DLD1 (cell line): ENCODE results near the gene KATNB1.
"Not testable (repeated sequence)": the region's sequence is repeated elsewhere in the genome, so short reads cannot be mapped to it uniquely, and the experiment has no call there.

Source experiments
- in situ Hi-C: cut with HindIII; loops from 2 replicates; pipeline ENCODE4 v1.10.0; 2017; ENCODE audit warnings: low sequenced_read_pairs

KATNB1 gene

GRCh38 chr16:57725151-57725550 is 10.4 kb upstream of the KATNB1 start:
- in situ Hi-C loops: no loop called here

GRCh38 chr16:57725554-57725953 is 10.0 kb upstream of the KATNB1 start:
- in situ Hi-C loops: no loop called here

GRCh38 chr16:57725976-57726375 is 9.6 kb upstream of the KATNB1 start:
- in situ Hi-C loops: no loop called here

- in situ Hi-C loops: no loop called here
Observed at GRCh38 chr16:57726433-57726947, 9.1 kb upstream of the KATNB1 start.

GRCh38 chr16:57727610-57728009 is 8.0 kb upstream of the KATNB1 start:
- in situ Hi-C loops: no loop called here

DNA sequence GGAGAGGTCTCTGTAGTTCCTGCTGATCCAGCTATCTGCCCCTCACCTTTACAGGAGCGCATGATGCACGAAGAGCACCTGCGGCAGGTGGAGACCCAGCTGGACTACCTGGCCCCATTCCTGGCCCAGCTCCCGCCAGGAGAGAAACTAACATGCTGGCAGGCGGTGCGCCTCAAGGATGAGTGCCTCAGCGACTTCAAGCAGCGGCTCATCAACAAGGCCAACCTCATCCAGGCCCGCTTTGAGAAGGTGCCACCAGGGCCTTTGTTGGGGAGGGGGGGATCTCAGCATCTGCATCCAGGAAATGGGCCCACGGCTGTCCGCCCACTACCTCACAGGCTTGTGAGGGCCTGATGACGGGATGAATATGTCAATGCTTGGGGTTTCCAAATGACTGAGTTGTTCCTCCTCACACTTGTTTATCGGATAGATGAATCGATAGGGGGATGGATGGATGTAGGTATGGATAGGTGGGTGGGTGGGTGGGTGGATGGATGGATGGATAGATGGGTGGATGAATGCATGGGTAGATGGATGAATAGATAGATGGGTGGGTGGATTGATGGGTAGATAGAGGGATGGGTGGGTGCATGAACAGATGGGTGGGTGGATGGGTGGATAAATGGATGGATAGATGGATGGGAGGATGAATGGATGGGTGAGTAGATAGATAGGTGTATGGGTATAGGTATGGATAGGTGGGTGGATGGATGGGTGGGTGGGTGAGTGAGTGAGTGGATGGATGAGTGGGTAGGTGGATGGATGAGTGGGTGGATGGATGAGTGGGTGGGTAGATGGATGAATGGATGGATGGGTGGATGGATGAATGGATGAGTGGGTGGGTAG is 7.0 kb upstream of the KATNB1 start:
- in situ Hi-C loops: no loop called here

GRCh38 chr16:57729182-57729484 is 6.4 kb upstream of the KATNB1 start:
- in situ Hi-C loops: no loop called here

DNA sequence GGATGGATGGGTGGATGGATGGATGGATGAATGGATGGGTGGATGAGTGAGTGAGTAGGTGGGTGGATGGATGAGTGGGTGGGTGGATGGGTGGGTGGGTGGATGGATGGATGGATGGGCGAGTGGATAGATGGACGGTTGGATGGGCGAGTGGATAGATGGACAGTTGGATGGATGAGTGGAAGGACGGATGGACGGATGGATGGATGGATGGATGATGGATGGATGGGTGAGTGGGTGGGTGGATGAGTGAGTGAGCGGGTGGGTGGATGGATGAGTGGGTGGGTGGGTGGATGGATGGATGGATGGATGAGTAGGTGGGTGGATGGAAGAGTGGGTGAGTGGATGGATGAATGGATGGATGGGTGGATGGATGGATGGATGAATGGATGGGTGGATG is 5.7 kb upstream of the KATNB1 start:
- in situ Hi-C loops: not testable (repeated sequence)

- in situ Hi-C loops: no loop called here
Observed at GRCh38 chr16:57730771-57731730, 4.5 kb upstream of the KATNB1 start.

DNA sequence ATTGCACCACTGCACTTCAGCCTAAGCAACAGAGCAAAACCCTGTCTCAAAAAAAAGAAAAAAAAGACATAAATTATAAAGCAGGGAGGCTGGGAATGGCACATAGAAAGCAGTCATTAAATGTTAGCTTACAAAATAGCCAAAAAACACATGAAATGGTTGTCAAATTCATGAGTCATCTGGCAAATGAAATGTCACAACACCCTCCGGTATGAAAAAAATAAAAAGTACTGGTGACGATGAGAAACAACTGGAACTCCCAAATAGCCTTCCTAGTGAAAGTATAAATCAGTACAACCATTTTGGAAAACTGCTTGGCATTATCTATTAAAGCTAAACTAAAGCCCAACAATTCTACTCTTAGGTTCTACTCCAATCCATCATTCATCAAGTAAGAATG is 3.5 kb upstream of the KATNB1 start:
- in situ Hi-C loops: no loop called here

DNA sequence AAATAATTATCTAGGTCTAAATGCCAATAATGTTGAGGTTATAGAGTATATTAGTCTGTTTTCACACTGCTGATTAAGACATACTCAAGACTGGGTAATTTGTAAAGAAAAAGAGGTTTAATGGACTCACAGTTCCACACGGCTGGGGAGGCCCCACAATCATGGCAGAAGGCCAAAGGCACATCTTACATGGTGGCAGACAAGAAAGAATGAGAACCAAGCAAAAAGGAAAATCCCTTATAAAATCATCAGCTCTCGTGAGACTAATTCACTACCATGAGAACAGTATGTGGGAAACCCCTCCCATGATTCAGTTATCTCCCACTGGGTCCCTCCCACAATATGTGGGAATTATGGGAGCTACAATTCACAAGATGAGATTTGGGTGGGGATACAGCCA is 2.9 kb upstream of the KATNB1 start:
- in situ Hi-C loops: no loop called here

- in situ Hi-C loops: no loop called here
Observed at GRCh38 chr16:57734308-57734924, 1.2 kb upstream of the KATNB1 start.

DNA sequence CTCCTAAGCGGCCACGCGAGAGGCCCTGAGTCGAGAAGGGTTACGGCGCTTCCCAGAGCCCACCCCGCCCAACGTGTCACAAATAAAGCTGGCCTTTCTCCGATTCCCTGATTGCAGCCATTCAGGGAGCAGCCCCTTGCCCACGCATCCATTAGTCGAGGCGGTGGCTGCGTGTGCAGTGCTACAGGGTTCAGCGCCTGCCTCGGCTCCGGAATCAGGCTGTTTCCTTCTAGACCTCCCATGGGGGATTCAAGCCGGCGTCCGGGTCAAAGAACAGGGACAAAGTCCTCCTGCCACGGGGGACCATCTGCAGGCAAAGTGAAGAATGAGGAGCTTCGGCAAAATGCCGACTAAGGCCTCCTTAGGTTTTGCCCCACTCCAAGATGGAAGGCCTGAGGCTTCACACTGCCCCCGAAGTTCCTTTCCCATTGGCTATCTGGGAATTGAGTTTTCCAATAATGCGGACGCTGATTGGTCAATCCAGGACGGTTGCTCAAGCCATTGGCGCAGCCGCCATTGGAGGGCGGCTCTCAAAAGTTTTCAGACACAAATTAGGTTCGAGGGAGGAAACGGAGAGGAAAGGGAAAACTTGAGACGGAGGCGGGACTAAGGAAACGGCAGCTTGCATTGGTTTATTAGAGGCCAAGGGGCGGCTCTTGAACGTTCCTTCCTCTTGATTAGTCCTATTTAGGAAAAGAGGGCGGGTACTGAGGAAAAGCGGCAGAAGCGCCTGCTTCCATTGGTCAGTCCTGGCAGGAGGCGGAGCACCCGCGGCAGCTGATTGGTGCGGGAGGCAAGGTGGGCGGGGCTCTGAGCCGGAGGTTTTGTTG is 430 bp upstream of the KATNB1 start:
- in situ Hi-C loops: no loop called here

- in situ Hi-C loops: no loop called here
Observed at GRCh38 chr16:57736419-57737351, 1.1 kb downstream of the KATNB1 start.

DNA sequence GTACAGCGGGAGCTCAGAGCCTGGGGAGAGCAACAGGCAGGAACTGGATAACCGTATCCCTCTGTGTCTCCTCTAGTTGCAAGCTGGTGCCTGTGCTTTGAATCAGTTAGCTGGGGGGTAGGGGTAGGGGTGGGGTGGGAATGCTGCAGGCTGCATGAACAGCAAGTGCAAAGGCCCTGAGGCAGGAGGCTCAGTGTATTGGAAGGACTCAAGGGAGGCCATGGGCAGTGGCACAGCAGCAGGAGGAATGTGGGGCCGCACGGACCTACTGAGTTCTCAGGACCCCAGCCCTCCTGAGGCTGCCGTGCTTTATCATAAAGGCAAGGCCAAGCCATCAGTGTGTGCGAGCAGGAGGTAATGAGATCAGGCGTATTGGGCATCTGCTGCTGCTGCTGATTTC is 3.3 kb downstream of the KATNB1 start:
- in situ Hi-C loops: no loop called here

DNA sequence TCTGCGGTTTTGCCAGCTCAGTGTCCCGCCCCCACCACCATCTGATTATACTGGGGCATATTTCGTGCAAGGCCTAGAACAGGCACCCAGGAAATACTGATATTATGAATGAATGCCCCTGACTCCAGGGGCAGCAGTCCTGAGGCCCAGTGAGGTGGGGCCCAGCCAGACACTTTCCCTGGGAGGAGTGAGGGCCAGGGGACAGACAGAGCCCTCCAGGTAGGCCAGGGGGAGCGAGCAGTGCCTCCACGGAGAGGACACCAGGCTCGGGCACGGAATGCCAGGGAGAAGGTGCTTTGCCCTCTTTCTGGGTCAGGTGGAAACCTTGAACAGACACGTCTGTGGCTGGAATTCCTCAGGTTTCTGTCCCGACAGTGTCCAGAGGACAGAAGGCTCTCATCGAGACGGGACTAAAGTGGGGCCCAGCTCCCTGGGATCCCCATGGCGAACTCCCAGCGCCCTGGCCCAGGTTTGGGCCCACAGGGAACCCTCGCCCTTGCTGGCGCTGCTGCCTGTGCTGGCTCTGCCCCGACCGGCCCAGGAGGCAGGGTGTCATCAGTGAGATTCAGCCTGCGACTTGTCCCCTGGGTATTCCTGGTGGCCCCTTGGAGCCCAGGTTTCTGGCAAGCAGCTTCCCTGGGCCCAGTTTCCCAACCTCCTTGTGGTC is 4.3 kb downstream of the KATNB1 start:
- in situ Hi-C loops: no loop called here

DNA sequence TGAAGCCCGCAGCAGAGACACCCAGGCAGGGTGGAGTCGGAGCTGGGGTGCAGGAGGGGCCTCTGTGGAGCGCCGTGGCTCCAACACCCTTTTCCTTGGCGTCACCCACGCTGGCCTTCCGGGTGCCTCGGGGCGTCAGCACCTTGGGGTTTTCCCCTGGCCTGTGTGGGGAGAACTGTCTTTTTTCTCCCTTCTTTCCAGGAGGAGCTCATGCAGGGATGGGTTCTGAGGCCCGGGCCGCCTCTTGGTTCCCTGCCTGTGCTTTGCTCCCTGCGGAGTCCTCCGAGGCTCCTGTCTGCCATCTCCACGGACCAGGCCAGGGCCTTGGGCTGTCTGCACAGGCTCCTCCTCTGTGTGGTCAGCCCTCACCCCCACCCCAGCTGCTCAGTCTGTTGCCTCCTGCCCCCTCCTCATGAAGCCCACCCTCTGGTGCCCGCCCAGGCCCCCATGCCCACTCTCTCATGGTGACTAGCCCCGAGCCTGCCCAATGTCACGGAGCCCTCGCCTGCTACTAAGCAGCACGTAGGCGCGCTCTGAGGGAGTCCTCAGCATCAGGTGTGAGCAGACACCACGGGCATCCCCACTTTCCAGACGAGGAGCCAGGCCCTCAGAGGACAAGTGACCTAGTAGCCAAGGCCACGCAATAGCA is 5.0 kb downstream of the KATNB1 start:
- in situ Hi-C loops: no loop called here

GRCh38 chr16:57741660-57742191 is 6.2 kb downstream of the KATNB1 start:
- in situ Hi-C loops: no loop called here
